ENCODE data around the gene TTC32. TPM values are rescaled to one million over a fixed set of nuclear protein-coding genes. Genes with fewer than 3 reads are reported as not detected.

TTC32 gene
- total RNA-seq, 1 experiment from 2014 or later = 9.9 TPM

GRCh38 chr2:19875280-19875679 is 26.5 kb downstream of the TTC32 start (continued):
- TF ChIP-seq IRF1 (CRISPR knock-in tag; IDR thresholded peaks at IDR 0.05) (no peak), KAT7 (CRISPR knock-in tag; IDR thresholded peaks at IDR 0.05; ENCODE audit: borderline replicate concordance) (no peak), ZNF263 (CRISPR knock-in tag; IDR thresholded peaks at IDR 0.05; ENCODE audit: low read depth) (no peak), ZNF281 (CRISPR knock-in tag; IDR thresholded peaks at IDR 0.05) (no peak), MXD4 (CRISPR knock-in tag; IDR thresholded peaks at IDR 0.05; ENCODE audit: borderline replicate concordance) (no peak)

GRCh38 chr2:19874726-19875125 is 27.1 kb downstream of the TTC32 start:
- no peaks in the 10 kb centered on the region for H3K4me1 Mint-ChIP-seq
- POLR2A ChIA-PET = interaction anchor here (0.9 kb wide), 1 partner anchor 11 kb away, joined by 3 read pairs; no protein-coding TSS in a partner anchor
- CTCF ChIA-PET = no interaction called here
- no peak for ATAC-seq
- H3K4me3 Mint-ChIP-seq = no peak overlapping the region
- DNase-seq (ENCODE audit: low spot score) = no peak
- no peaks in the 10 kb centered on the region for H3K9me3 Mint-ChIP-seq
- TF ChIP-seq ATF6 (CRISPR knock-in tag; IDR thresholded peaks at IDR 0.05) (no peak), CREB1 (CRISPR knock-in tag; IDR thresholded peaks at IDR 0.05) (no peak), CREM (CRISPR knock-in tag; IDR thresholded peaks at IDR 0.05) (no peak), IRF1 (CRISPR knock-in tag; IDR thresholded peaks at IDR 0.05) (no peak), ZNF425 (CRISPR knock-in tag; conservative IDR thresholded peaks at IDR 0.05) (no peak), ERG (CRISPR knock-in tag; IDR thresholded peaks at IDR 0.05) (no peak), GRHL2 (CRISPR knock-in tag; IDR thresholded peaks at IDR 0.05; ENCODE audit: insufficient replicate concordance, severe bottlenecking) (no peak), E2F1 (CRISPR knock-in tag; IDR thresholded peaks at IDR 0.05) (no peak), FOXJ3 (CRISPR knock-in tag; IDR thresholded peaks at IDR 0.05; ENCODE audit: borderline replicate concordance) (no peak), ARID4B (CRISPR knock-in tag; IDR thresholded peaks at IDR 0.05; ENCODE audit: borderline replicate concordance) (no peak), ZBTB21 (CRISPR knock-in tag; IDR thresholded peaks at IDR 0.05; ENCODE audit: borderline replicate concordance) (no peak)
- no peaks in the 10 kb centered on the region for H3K36me3 Mint-ChIP-seq
- peaks cover 14% of the 10 kb centered on the region for H3K27me3 Mint-ChIP-seq (ENCODE audit: low read depth)
- no peak overlapping the region for H3K27ac Mint-ChIP-seq
